ENCODE data around the gene OR2F1. TPM values are rescaled to one million over a fixed set of nuclear protein-coding genes. Genes with fewer than 3 reads are reported as not detected.

The OR2F1 gene
- total and polyA plus RNA-seq, 10 of the 15 experiments (the other 5 are each of a cell fraction or from before 2014, with no cell fraction given) = not detected

DNA sequence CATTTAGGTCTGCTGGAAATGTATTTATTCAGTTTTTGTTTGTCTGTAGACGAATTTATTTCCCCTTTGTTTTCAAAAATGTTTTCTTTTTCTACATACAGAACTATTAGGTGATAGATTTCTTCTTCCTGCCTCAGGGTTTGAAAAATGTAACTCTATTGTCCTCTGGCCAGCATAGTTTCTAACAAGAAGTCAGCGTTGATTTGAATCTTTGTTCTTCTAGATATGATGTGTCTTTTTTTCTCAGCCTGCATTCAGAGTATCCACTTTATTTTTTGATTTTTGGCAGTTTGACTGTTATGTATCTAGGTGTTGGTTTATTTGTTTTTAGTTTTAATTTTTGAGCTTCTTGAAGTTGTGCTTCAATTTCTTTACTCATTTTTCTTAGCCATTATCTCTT, 7.5 kb upstream of the OR2F1 start:
- no TSS peak for BruUV-seq (replicated peaks)
- SMC1A ChIA-PET (ENCODE audit: uncharacterized antibody, unreplicated experiment) = no interaction called here
- H4K20me1 ChIP-seq (ENCODE audit: control insufficient read depth, insufficient read depth) = no peaks in the 10 kb centered on the region
- H3K9ac ChIP-seq (ENCODE audit: control insufficient read depth, insufficient read depth, low read length) = no peak overlapping the region
- H3K4me1 ChIP-seq (ENCODE audit: control insufficient read depth, insufficient read depth, low read length) = no peaks in the 10 kb centered on the region
- no peak overlapping the region for H2AFZ ChIP-seq (ENCODE audit: control insufficient read depth, low read depth, low read length)
- no peak for FAIRE-seq
- no peak overlapping the region for H3K27ac ChIP-seq (ENCODE audit: control insufficient read depth, insufficient read depth)
- no peak overlapping the region for H3K4me2 ChIP-seq (ENCODE audit: control insufficient read depth, insufficient read depth)
- H3K36me3 ChIP-seq (ENCODE audit: control insufficient read depth in 2 of 2, insufficient read depth in 2 of 2, low read length in 1 of 2) = no peaks in the 10 kb centered on the region
- CTCF ChIA-PET = no interaction called here
- WGBS (ENCODE audit: insufficient coverage, insufficient replicate concordance, low lambda C conversion rate, missing lambda C conversion rate) = 18% methylated on average over 2 of the region's 2 CpGs
- no peak for DNase-seq (ENCODE audit: low read depth, low spot score)
- H3K9me3 ChIP-seq (replicated peaks; ENCODE audit: control insufficient read depth, insufficient read depth, low read length) = no peaks in the 10 kb centered on the region
- in situ Hi-C loops (cut with MboI) (no loop called here), intact Hi-C loops (cut with micrococcal nuclease; ENCODE audit: unreplicated experiment) (no loop called here)
- no peaks in the 10 kb centered on the region for H3K27me3 ChIP-seq (replicated peaks in 1 of 2; ENCODE audit: control insufficient read depth in 2 of 2, insufficient read depth in 2 of 2, low read length in 1 of 2)
- no peak for TF ChIP-seq EP300 (IDR thresholded peaks at IDR 0.05; ENCODE audit: borderline replicate concordance in 1 of 2, control insufficient read depth in 1 of 2, low read depth in 2 of 2, low read length in 2 of 2)
- no peak for TF ChIP-seq POLR2AphosphoS5 (IDR thresholded peaks at IDR 0.05; ENCODE audit: low read length)
- TF ChIP-seq MYC (IDR thresholded peaks at IDR 0.05; ENCODE audit: insufficient read depth, insufficient read length, insufficient replicate concordance, low read length, severe bottlenecking) = no peak
- no peak for TF ChIP-seq ESRRA (IDR thresholded peaks at IDR 0.05; ENCODE audit: low read length)
- no peak for TF ChIP-seq LARP7 (IDR thresholded peaks at IDR 0.05)
- no peak for TF ChIP-seq CREM (IDR thresholded peaks at IDR 0.05; ENCODE audit: low read depth)
- RAD21 ChIA-PET (ENCODE audit: unreplicated experiment) = no interaction called here
- POLR2A ChIA-PET = no interaction called here
- H3K4me3 ChIP-seq = no peak overlapping the region
- ATAC-seq = no peak
- H3K79me2 ChIP-seq (ENCODE audit: control insufficient read depth, insufficient read depth, low read length) = no peaks in the 10 kb centered on the region

DNA sequence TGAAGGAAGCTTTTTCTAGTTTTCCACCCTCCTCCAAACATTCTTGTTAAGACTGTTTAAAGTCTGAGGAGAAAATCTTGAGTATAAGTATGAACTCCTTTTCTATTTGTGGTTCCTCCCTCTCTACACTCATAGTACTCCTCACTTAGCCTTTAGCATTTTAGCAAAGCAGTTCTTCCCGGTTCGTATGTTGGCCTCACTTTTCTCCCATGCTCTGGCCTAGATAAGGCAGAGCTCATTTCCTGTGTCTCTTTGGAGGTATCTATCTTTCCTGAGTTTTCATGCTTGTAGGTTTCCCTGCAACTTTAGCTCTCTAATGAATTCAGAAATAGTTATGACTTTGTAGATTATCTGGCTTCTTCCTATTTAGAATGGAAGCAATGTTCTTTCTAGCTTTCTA, 5.9 kb upstream of the OR2F1 start:
- H3K4me1 ChIP-seq (ENCODE audit: control insufficient read depth, insufficient read depth, low read length) = no peaks in the 10 kb centered on the region
- no peaks in the 10 kb centered on the region for H3K36me3 ChIP-seq (ENCODE audit: control insufficient read depth in 2 of 2, insufficient read depth in 2 of 2, low read length in 1 of 2)
- no peaks in the 10 kb centered on the region for H3K79me2 ChIP-seq (ENCODE audit: control insufficient read depth, insufficient read depth, low read length)
- H3K27ac ChIP-seq (ENCODE audit: control insufficient read depth, insufficient read depth) = no peak overlapping the region
- H4K20me1 ChIP-seq (ENCODE audit: control insufficient read depth, insufficient read depth) = no peaks in the 10 kb centered on the region
- no peak for DNase-seq (ENCODE audit: low read depth, low spot score)
- RAD21 ChIA-PET (ENCODE audit: unreplicated experiment) = no interaction called here
- no peak overlapping the region for H3K4me3 ChIP-seq
- H3K27me3 ChIP-seq (replicated peaks in 1 of 2; ENCODE audit: control insufficient read depth in 2 of 2, insufficient read depth in 2 of 2, low read length in 1 of 2) = no peaks in the 10 kb centered on the region
- H3K9me3 ChIP-seq (replicated peaks; ENCODE audit: control insufficient read depth, insufficient read depth, low read length) = no peaks in the 10 kb centered on the region
- intact Hi-C loops (cut with micrococcal nuclease; ENCODE audit: unreplicated experiment) = no loop called here
- SMC1A ChIA-PET (ENCODE audit: uncharacterized antibody, unreplicated experiment) = interaction anchor here (0.9 kb wide), 1 partner anchor 19 kb away, joined by 3 read pairs; no protein-coding TSS in a partner anchor
- no peak overlapping the region for H3K4me2 ChIP-seq (ENCODE audit: control insufficient read depth, insufficient read depth)
- CTCF ChIA-PET = interaction anchor here (0.8 kb wide), 1 partner anchor 212 kb away, joined by 3 read pairs; no protein-coding TSS in a partner anchor
- POLR2A ChIA-PET = no interaction called here
- H2AFZ ChIP-seq (ENCODE audit: control insufficient read depth, low read depth, low read length) = no peak overlapping the region
- FAIRE-seq = no peak
- BruUV-seq (replicated peaks) = no TSS peak
- no peak overlapping the region for H3K9ac ChIP-seq (ENCODE audit: control insufficient read depth, insufficient read depth, low read length)
- WGBS (ENCODE audit: insufficient coverage, insufficient replicate concordance, low lambda C conversion rate, missing lambda C conversion rate) = 96% methylated on average over 2 of the region's 2 CpGs
- no peak for ATAC-seq
- in situ Hi-C loops (cut with MboI) = no loop called here
- TF ChIP-seq CBFB (IDR thresholded peaks at IDR 0.05; ENCODE audit: low read depth) = no peak
- TF ChIP-seq MEF2B (IDR thresholded peaks at IDR 0.05; ENCODE audit: partially characterized antibody, poor library complexity, severe bottlenecking) = no peak
- TF ChIP-seq, protein P1, sequence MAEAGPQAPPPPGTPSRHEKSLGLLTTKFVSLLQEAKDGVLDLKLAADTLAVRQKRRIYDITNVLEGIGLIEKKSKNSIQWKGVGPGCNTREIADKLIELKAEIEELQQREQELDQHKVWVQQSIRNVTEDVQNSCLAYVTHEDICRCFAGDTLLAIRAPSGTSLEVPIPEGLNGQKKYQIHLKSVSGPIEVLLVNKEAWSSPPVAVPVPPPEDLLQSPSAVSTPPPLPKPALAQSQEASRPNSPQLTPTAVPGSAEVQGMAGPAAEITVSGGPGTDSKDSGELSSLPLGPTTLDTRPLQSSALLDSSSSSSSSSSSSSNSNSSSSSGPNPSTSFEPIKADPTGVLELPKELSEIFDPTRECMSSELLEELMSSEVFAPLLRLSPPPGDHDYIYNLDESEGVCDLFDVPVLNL (IDR thresholded peaks at IDR 0.05; ENCODE audit: low read depth, low read length) = no peak
- TF ChIP-seq, protein P2, sequence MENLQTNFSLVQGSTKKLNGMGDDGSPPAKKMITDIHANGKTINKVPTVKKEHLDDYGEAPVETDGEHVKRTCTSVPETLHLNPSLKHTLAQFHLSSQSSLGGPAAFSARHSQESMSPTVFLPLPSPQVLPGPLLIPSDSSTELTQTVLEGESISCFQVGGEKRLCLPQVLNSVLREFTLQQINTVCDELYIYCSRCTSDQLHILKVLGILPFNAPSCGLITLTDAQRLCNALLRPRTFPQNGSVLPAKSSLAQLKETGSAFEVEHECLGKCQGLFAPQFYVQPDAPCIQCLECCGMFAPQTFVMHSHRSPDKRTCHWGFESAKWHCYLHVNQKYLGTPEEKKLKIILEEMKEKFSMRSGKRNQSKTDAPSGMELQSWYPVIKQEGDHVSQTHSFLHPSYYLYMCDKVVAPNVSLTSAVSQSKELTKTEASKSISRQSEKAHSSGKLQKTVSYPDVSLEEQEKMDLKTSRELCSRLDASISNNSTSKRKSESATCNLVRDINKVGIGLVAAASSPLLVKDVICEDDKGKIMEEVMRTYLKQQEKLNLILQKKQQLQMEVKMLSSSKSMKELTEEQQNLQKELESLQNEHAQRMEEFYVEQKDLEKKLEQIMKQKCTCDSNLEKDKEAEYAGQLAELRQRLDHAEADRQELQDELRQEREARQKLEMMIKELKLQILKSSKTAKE (IDR thresholded peaks at IDR 0.05; ENCODE audit: low read depth, poor library complexity, severe bottlenecking) = no peak
- TF ChIP-seq KLF5 (IDR thresholded peaks at IDR 0.05; ENCODE audit: partially characterized antibody) = no peak
- TF ChIP-seq EED (IDR thresholded peaks at IDR 0.05; ENCODE audit: low read depth) = no peak
- TF ChIP-seq, protein P3, sequence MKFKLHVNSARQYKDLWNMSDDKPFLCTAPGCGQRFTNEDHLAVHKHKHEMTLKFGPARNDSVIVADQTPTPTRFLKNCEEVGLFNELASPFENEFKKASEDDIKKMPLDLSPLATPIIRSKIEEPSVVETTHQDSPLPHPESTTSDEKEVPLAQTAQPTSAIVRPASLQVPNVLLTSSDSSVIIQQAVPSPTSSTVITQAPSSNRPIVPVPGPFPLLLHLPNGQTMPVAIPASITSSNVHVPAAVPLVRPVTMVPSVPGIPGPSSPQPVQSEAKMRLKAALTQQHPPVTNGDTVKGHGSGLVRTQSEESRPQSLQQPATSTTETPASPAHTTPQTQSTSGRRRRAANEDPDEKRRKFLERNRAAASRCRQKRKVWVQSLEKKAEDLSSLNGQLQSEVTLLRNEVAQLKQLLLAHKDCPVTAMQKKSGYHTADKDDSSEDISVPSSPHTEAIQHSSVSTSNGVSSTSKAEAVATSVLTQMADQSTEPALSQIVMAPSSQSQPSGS (IDR thresholded peaks at IDR 0.05; ENCODE audit: low read length) = no peak
- no peak for TF ChIP-seq SREBF1 (IDR thresholded peaks at IDR 0.05; ENCODE audit: low read length)
- no peak for TF ChIP-seq NR2C1 (IDR thresholded peaks at IDR 0.05)
